HepG2 (cell line): ENCODE data around the gene RPUSD3. TPM values are rescaled to one million over a fixed set of nuclear protein-coding genes. Genes with fewer than 3 reads are reported as not detected.

Source experiments
- ATM ChIP-seq: fragments of 450-650 bp; IDR thresholded peaks from 2 replicates; pipeline ENCODE4 v1.7.1; 2017; ENCODE audit warnings: mild to moderate bottlenecking, borderline replicate concordance
- BCL3 ChIP-seq: sonication (generic); formaldehyde crosslinking; IDR thresholded peaks from 2 replicates; pipeline ENCODE4 v1.5.1; 2020; ENCODE audit warnings: mild to moderate bottlenecking, missing genetic modification reagents, moderate library complexity
- CHD2 ChIP-seq: IDR thresholded peaks from 2 replicates; pipeline ENCODE4 v1.6.1; 2011; ENCODE audit warnings: low read depth, low read length, improper control_type of control experiment
- FOSL2 ChIP-seq: sonication (generic); formaldehyde crosslinking; IDR thresholded peaks from 2 replicates; pipeline ENCODE4 v1.4.0; 2020; ENCODE audit warnings: missing genetic modification reagents
- GFI1 ChIP-seq: sonication (generic); formaldehyde crosslinking; IDR thresholded peaks from 2 replicates; pipeline ENCODE4 v1.5.0; 2020; ENCODE audit warnings: missing genetic modification reagents, mild to moderate bottlenecking, borderline replicate concordance
- KDM5A ChIP-seq: fragments of 200-600 bp; sonication (generic); IDR thresholded peaks from 2 replicates; pipeline ENCODE4 v1.7.0; 2018; ENCODE audit warnings: antibody characterized with exemption, mild to moderate bottlenecking, low read length, borderline replicate concordance
- MED1 ChIP-seq: sonication (generic); formaldehyde crosslinking; IDR thresholded peaks from 2 replicates; pipeline ENCODE4 v1.4.0; 2020; ENCODE audit warnings: missing genetic modification reagents
- NFYC ChIP-seq: IDR thresholded peaks from 2 replicates; pipeline ENCODE4 v1.6.1; 2016; ENCODE audit warnings: missing genetic modification reagents, missing compliant biosample characterization
- NR2C2 ChIP-seq: sonication (generic); formaldehyde crosslinking; IDR thresholded peaks from 2 replicates; pipeline ENCODE4 v1.4.0; 2020; ENCODE audit warnings: missing genetic modification reagents, mild to moderate bottlenecking, moderate library complexity, borderline replicate concordance
- PAX8 ChIP-seq: sonication (generic); formaldehyde crosslinking; IDR thresholded peaks from 2 replicates; pipeline ENCODE4 v1.8.0; 2022; ENCODE audit warnings: mild to moderate bottlenecking, missing genetic modification reagents, borderline replicate concordance
- PRDM4 ChIP-seq: sonication (generic); formaldehyde crosslinking; IDR thresholded peaks from 2 replicates; pipeline ENCODE4 v1.9.0; 2021; ENCODE audit warnings: missing genetic modification reagents, borderline replicate concordance
- REXO4 ChIP-seq: sonication (generic); formaldehyde crosslinking; IDR thresholded peaks from 2 replicates; pipeline ENCODE4 v1.8.0; 2022; ENCODE audit warnings: missing genetic modification reagents, mild to moderate bottlenecking, borderline replicate concordance
- RXRA ChIP-seq: sonication (generic); formaldehyde crosslinking; IDR thresholded peaks from 2 replicates; pipeline ENCODE4 v1.5.1; 2020; ENCODE audit warnings: missing genetic modification reagents
- SP140L ChIP-seq: sonication (generic); formaldehyde crosslinking; IDR thresholded peaks from 2 replicates; pipeline ENCODE4 v1.4.0; 2020; ENCODE audit warnings: missing genetic modification reagents, borderline replicate concordance
- SP5 ChIP-seq: IDR thresholded peaks from 2 replicates; pipeline ENCODE4 v1.6.1; 2016; ENCODE audit warnings: low read depth, borderline replicate concordance
- ZNF563 ChIP-seq: sonication (generic); formaldehyde crosslinking; IDR thresholded peaks from 2 replicates; pipeline ENCODE4 v1.8.0; 2022; ENCODE audit warnings: mild to moderate bottlenecking, moderate library complexity, missing genetic modification reagents
- polyA plus RNA-seq, 8 experiments: library from polyadenylated mRNA; depleted of rRNA in 3 of 8; stranded (reverse) in 7 of 8; unstranded in 1 of 8; fragments of >200 nt; fragmentation: Illumina TruSeq in 4 of 8; extraction: Trizol in 4 of 8; gene quantifications; 2 replicates each; pipeline versions ENCODE4 v1.2.1 to v1.2.3, GENCODE V29; 2011 to 2016; ENCODE audit warnings: low read depth in 4 of 8, missing spikeins in 1 of 8, mixed read lengths in 1 of 8; ENCODE audit not compliant: insufficient read depth in 1 of 8
- total RNA-seq, 5 experiments: library from RNA; depleted of rRNA; stranded (reverse); fragments of >200 nt; fragmentation: Illumina TruSeq; extraction: Trizol; gene quantifications; 2 replicates each; pipeline ENCODE4 v1.2.3, GENCODE V29; 2016; ENCODE audit warnings: low read depth in 1 of 5
- TF ChIP-seq, protein P1 (sequence below): sonication (generic); formaldehyde crosslinking; IDR thresholded peaks from 2 replicates; pipeline ENCODE4 v1.8.1; 2023; ENCODE audit warnings: missing genetic modification reagents, mild to moderate bottlenecking, borderline replicate concordance
- TF ChIP-seq, protein P2 (sequence below): IDR thresholded peaks from 2 replicates; pipeline ENCODE4 v1.6.1; 2016; ENCODE audit warnings: missing genetic modification reagents, missing compliant biosample characterization
- TF ChIP-seq, protein P3 (sequence below): sonication (generic); formaldehyde crosslinking; conservative IDR thresholded peaks from 2 replicates; pipeline ENCODE4 v1.4.0; 2020; ENCODE audit warnings: mild to moderate bottlenecking, missing genetic modification reagents, moderate library complexity
- TF ChIP-seq, protein P4 (sequence below): sonication (generic); formaldehyde crosslinking; IDR thresholded peaks from 2 replicates; pipeline ENCODE4 v1.5.1; 2020; ENCODE audit warnings: missing genetic modification reagents, mild to moderate bottlenecking, borderline replicate concordance

Gene RPUSD3
- total and polyA plus RNA-seq, 2 of the 13 experiments (the other 11 are each of a cell fraction or from before 2014, with no cell fraction given): 32.1 to 48.7 TPM

DNA sequence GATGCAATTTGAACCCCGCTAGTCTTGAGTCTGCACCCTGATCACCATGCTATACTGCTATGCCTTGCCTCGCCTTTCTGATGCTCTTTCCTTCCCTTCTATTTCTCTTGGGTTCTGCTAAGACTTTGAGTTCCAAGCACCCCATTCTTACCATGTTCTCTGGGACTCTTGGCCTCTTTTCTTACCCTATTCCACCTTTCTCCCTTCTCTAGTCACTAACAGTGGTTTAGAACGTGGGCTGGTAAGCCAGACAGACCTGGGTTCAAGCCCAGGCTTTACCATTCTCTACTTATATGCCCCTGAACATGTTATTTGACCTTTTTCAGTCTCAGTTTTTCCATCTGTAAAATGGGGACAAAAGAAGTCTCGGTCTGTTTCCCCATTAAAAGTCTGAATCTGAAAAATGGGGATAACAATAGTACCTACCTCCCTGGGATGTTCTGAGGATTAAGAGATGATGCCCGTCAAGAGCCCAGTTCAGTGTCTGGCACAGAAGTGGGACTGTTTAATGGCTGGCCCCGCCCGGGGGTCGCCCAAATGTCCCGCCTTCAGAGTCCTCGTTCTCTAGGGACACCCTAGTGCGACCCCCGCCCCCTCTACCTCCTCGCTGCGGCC, 51.9 kb downstream of the RPUSD3 start (continued):
- TF ChIP-seq, protein P1, sequence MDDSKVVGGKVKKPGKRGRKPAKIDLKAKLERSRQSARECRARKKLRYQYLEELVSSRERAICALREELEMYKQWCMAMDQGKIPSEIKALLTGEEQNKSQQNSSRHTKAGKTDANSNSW: no peak
- TF ChIP-seq REXO4 (no peak), SP5 (no peak), NFYC (CRISPR knock-in tag) (no peak), ZNF563 (CRISPR knock-in tag) (no peak), PRDM4 (no peak), MED1 (no peak), KDM5A (peak; percentile 76; the same call in 1 of the 2 replicates), RXRA (CRISPR knock-in tag) (no peak; the same call in 1 of the 2 replicates), PAX8 (no peak), GFI1 (CRISPR knock-in tag) (no peak), SP140L (CRISPR knock-in tag) (no peak), FOSL2 (no peak), BCL3 (no peak), ATM (no peak), NR2C2 (CRISPR knock-in tag) (no peak), CHD2 (no peak)
- TF ChIP-seq, protein P2, sequence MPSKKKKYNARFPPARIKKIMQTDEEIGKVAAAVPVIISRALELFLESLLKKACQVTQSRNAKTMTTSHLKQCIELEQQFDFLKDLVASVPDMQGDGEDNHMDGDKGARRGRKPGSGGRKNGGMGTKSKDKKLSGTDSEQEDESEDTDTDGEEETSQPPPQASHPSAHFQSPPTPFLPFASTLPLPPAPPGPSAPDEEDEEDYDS (CRISPR knock-in tag): no peak
- TF ChIP-seq, protein P3, sequence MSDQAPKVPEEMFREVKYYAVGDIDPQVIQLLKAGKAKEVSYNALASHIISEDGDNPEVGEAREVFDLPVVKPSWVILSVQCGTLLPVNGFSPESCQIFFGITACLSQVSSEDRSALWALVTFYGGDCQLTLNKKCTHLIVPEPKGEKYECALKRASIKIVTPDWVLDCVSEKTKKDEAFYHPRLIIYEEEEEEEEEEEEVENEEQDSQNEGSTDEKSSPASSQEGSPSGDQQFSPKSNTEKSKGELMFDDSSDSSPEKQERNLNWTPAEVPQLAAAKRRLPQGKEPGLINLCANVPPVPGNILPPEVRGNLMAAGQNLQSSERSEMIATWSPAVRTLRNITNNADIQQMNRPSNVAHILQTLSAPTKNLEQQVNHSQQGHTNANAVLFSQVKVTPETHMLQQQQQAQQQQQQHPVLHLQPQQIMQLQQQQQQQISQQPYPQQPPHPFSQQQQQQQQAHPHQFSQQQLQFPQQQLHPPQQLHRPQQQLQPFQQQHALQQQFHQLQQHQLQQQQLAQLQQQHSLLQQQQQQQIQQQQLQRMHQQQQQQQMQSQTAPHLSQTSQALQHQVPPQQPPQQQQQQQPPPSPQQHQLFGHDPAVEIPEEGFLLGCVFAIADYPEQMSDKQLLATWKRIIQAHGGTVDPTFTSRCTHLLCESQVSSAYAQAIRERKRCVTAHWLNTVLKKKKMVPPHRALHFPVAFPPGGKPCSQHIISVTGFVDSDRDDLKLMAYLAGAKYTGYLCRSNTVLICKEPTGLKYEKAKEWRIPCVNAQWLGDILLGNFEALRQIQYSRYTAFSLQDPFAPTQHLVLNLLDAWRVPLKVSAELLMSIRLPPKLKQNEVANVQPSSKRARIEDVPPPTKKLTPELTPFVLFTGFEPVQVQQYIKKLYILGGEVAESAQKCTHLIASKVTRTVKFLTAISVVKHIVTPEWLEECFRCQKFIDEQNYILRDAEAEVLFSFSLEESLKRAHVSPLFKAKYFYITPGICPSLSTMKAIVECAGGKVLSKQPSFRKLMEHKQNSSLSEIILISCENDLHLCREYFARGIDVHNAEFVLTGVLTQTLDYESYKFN (CRISPR knock-in tag): no peak
- TF ChIP-seq, protein P4, sequence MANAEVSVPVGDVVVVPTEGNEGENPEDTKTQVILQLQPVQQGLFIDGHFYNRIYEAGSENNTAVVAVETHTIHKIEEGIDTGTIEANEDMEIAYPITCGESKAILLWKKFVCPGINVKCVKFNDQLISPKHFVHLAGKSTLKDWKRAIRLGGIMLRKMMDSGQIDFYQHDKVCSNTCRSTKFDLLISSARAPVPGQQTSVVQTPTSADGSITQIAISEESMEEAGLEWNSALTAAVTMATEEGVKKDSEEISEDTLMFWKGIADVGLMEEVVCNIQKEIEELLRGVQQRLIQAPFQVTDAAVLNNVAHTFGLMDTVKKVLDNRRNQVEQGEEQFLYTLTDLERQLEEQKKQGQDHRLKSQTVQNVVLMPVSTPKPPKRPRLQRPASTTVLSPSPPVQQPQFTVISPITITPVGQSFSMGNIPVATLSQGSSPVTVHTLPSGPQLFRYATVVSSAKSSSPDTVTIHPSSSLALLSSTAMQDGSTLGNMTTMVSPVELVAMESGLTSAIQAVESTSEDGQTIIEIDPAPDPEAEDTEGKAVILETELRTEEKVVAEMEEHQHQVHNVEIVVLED (CRISPR knock-in tag): no peak
